ENCODE data around the gene UPK1A.

Gene UPK1A

DNA sequence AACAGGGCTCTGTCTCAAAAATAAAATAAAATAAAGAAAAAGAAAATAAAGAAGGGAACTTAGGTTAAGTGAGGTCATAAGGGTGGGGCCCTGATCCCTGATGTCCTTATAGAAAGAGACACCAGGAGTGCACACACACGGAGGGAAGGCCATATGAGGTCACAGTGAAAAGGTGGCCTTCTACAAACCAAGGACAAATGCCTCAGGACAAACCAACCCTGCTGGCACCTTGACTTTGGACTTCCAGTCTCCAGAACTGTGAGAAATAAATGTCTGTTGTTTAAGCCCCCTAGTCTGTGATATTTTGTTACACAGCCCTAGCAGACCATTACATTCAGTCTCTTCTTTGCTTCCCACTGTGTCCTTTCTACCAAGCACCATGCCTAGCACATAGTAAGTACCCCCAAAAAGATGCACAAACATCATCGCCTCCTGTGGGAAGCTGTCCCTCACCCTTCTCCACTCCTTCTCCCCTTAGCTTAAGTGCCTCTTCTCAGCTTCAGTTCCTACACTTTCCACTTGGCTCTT is 29.6 kb downstream of the UPK1A start:
- no peak for TF ChIP-seq CTCF (IDR thresholded peaks at IDR 0.05; ENCODE audit: poor library complexity, severe bottlenecking)
- no peaks in the 10 kb centered on the region for H3K27me3 ChIP-seq (ENCODE audit: insufficient read depth, poor library complexity, severe bottlenecking)
- ATAC-seq (ENCODE audit: low read depth) (no peak), DNase-seq (ENCODE audit: low spot score) (no peak)
- H3K36me3 ChIP-seq (ENCODE audit: low read depth): no peaks in the 10 kb centered on the region
- H3K27ac ChIP-seq (ENCODE audit: poor library complexity, severe bottlenecking): no peak overlapping the region
- H3K4me1 ChIP-seq (ENCODE audit: insufficient read depth, poor library complexity, severe bottlenecking): no peaks in the 10 kb centered on the region
- H3K4me3 ChIP-seq (ENCODE audit: severe bottlenecking): no peak overlapping the region
- H3K9me3 ChIP-seq (ENCODE audit: severe bottlenecking): no peaks in the 10 kb centered on the region

DNA sequence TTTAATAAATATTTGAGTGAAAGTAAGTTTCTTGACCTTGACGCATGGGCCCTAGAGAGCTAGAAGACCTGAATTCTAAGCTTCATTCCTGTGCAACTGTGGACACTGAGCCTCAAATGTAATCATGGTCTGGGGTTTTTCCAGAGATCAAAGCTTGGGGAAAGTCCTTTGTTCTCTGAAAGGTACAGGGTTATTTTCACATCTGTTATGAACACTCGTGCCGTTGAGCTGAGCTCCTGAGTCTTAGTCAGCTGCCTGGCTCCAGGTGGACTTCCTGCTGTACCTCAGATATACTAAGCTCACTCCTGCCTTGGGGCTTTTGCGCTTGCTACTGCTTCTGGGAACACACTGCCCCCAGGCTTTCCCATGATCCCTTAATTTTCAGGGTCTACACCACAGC is 30.5 kb downstream of the UPK1A start:
- Histone ChIP-seq H3K4me3 (ENCODE audit: severe bottlenecking) (no peak overlapping the region), H3K9me3 (ENCODE audit: severe bottlenecking) (no peaks in the 10 kb centered on the region), H3K27me3 (ENCODE audit: insufficient read depth, poor library complexity, severe bottlenecking) (no peaks in the 10 kb centered on the region), H3K27ac (ENCODE audit: poor library complexity, severe bottlenecking) (no peak overlapping the region), H3K4me1 (ENCODE audit: insufficient read depth, poor library complexity, severe bottlenecking) (no peaks in the 10 kb centered on the region), H3K36me3 (ENCODE audit: low read depth) (no peaks in the 10 kb centered on the region)
- TF ChIP-seq CTCF (IDR thresholded peaks at IDR 0.05; ENCODE audit: poor library complexity, severe bottlenecking): no peak
- no peak for DNase-seq (ENCODE audit: low spot score)
- ATAC-seq (ENCODE audit: low read depth): no peak

DNA sequence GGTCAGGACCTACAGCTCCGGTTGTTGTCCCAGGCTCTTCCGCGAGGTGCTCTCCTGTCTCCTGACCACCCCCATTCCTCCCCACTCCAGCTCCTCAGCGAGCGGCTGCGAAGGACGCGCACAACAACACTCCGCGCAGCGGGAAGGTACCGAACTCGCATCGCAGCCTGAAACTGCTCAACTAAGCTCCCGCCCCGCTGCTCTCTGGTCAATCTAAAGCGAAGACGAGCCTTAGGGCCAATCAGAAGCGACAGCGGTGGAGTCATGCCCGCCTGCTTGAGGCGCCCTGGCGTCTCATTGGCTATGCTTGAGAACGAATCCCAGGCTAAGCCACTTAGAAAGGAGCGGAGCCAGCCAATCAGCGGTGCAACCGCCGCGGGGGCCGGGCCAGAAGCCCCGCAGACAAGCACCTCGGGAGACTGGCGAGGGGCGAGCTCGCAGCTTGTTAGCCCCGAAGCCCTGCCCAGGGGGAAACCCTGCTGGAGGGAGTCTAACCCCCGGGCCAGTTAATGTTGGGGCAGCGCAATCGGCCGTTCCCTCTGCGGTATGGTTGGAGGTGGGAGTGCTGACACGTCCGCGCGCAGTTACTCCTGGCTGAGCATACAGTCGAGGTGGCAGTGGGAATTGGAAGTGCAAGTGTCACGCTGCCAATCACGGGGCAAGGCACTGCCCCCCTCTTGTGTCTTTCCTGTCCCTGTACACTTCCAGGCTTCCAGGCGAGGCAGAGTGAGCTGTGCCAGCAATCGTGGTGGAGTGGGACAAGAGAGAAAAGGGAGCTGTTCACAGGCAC is 36.1 kb downstream of the UPK1A start:
- H3K4me3 ChIP-seq (ENCODE audit: severe bottlenecking): peak overlapping the region; percentile 49
- peak; percentile 95 for DNase-seq (ENCODE audit: low spot score)
- H3K27ac ChIP-seq (ENCODE audit: poor library complexity, severe bottlenecking): no peak overlapping the region
- H3K9me3 ChIP-seq (ENCODE audit: severe bottlenecking): no peaks in the 10 kb centered on the region
- no peaks in the 10 kb centered on the region for H3K4me1 ChIP-seq (ENCODE audit: insufficient read depth, poor library complexity, severe bottlenecking)
- H3K36me3 ChIP-seq (ENCODE audit: low read depth): no peaks in the 10 kb centered on the region
- ATAC-seq (ENCODE audit: low read depth): peak; percentile 99
- TF ChIP-seq CTCF (IDR thresholded peaks at IDR 0.05; ENCODE audit: poor library complexity, severe bottlenecking): no peak
- H3K27me3 ChIP-seq (ENCODE audit: insufficient read depth, poor library complexity, severe bottlenecking): no peaks in the 10 kb centered on the region

DNA sequence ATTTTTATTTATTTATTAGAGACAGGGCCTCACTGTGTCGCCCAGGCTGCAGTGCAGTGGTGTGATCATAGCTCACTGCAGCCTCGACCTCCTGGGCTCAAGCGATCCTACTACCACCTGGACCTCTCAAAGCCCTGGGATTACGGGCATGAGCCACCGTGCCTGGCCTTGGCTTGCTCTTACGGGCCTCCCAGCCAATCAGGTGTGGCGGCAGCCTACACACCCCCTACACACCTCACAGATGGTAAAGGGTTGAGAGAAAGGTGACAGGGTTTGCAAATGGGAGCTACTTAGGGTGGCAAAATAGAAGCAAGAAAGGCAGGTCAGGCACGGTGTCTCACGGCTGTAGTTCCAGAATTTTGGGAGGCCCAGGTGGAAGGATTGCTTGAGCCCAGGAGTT is 37.0 kb downstream of the UPK1A start:
- Histone ChIP-seq H3K4me1 (ENCODE audit: insufficient read depth, poor library complexity, severe bottlenecking) (no peaks in the 10 kb centered on the region), H3K27ac (ENCODE audit: poor library complexity, severe bottlenecking) (no peak overlapping the region), H3K4me3 (ENCODE audit: severe bottlenecking) (no peak overlapping the region), H3K36me3 (ENCODE audit: low read depth) (no peaks in the 10 kb centered on the region), H3K27me3 (ENCODE audit: insufficient read depth, poor library complexity, severe bottlenecking) (no peaks in the 10 kb centered on the region), H3K9me3 (ENCODE audit: severe bottlenecking) (no peaks in the 10 kb centered on the region)
- ATAC-seq (ENCODE audit: low read depth): no peak
- no peak for TF ChIP-seq CTCF (IDR thresholded peaks at IDR 0.05; ENCODE audit: poor library complexity, severe bottlenecking)
- DNase-seq (ENCODE audit: low spot score): no peak

- Histone ChIP-seq H3K27ac (ENCODE audit: poor library complexity, severe bottlenecking) (no peak within 1 kb of the TSS), H3K27me3 (ENCODE audit: insufficient read depth, poor library complexity, severe bottlenecking) (no peaks in the 10 kb centered on the region), H3K36me3 (ENCODE audit: low read depth) (no peaks in the 10 kb centered on the region), H3K4me1 (ENCODE audit: insufficient read depth, poor library complexity, severe bottlenecking) (no peaks in the 10 kb centered on the region), H3K9me3 (ENCODE audit: severe bottlenecking) (no peaks in the 10 kb centered on the region), H3K4me3 (ENCODE audit: severe bottlenecking) (no peak within 1 kb of the TSS)
- DNase-seq (ENCODE audit: low spot score): no peak
- peak; percentile 26; the same call in 1 of the 3 replicates for ATAC-seq (ENCODE audit: low read depth)
- TF ChIP-seq CTCF (IDR thresholded peaks at IDR 0.05; ENCODE audit: poor library complexity, severe bottlenecking): no peak
Observed at GRCh38 chr19:35704218-35704617, 37.9 kb downstream of the UPK1A start, which contains the start of gene ZBTB32. Gene ZBTB32 (plus strand): TSS chr19:35704558. CDS start chr19:35714627, 10,069 bp downstream.
